ENCODE data around the gene RSPH1.

The RSPH1 gene

DNA sequence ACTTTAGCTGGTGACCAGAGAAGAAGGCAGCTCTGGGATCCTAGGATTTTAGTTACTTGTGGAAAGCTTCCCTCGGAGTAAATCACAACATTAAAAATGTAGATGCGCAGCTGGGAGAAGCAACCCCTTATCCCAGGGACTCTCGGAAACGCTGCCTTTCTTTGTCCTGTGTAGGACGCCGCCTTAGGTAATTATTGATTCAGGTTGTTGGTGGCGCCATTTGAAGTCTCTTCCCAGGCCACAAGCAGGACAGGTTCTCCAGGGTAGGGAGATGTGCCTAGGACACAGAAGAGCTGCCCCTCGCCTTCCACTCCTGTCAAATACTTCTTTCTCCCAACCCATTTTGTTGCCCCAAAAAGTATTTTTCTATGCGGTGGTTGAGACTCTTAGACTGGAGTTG, 27.9 kb upstream of the RSPH1 start:
- peaks cover 84% of the 10 kb centered on the region for H3K4me1 Mint-ChIP-seq
- peaks cover 48% of the 10 kb centered on the region for H3K36me3 Mint-ChIP-seq
- H3K9me3 Mint-ChIP-seq: no peaks in the 10 kb centered on the region
- no peak for ATAC-seq
- no peaks in the 10 kb centered on the region for H3K27me3 Mint-ChIP-seq
- H3K4me3 Mint-ChIP-seq: peak overlapping the region; percentile 70
- peak overlapping the region; percentile 99 for H3K27ac Mint-ChIP-seq

GRCh38 chr21:42523211-42523610, 27.2 kb upstream of the RSPH1 start:
- H3K4me3 Mint-ChIP-seq: no peak overlapping the region
- no peaks in the 10 kb centered on the region for H3K27me3 Mint-ChIP-seq
- peaks cover 86% of the 10 kb centered on the region for H3K4me1 Mint-ChIP-seq
- H3K9me3 Mint-ChIP-seq: no peaks in the 10 kb centered on the region
- H3K36me3 Mint-ChIP-seq: peaks cover 52% of the 10 kb centered on the region
- H3K27ac Mint-ChIP-seq: peak overlapping the region; percentile 99
- no peak for ATAC-seq

- peaks cover 86% of the 10 kb centered on the region for H3K4me1 Mint-ChIP-seq
- H3K36me3 Mint-ChIP-seq: peaks cover 56% of the 10 kb centered on the region
- no peaks in the 10 kb centered on the region for H3K27me3 Mint-ChIP-seq
- ATAC-seq: no peak
- H3K4me3 Mint-ChIP-seq: no peak overlapping the region
- H3K9me3 Mint-ChIP-seq: no peaks in the 10 kb centered on the region
- H3K27ac Mint-ChIP-seq: peak overlapping the region; percentile 99
Observed at GRCh38 chr21:42522771-42523170, 26.7 kb upstream of the RSPH1 start.

DNA sequence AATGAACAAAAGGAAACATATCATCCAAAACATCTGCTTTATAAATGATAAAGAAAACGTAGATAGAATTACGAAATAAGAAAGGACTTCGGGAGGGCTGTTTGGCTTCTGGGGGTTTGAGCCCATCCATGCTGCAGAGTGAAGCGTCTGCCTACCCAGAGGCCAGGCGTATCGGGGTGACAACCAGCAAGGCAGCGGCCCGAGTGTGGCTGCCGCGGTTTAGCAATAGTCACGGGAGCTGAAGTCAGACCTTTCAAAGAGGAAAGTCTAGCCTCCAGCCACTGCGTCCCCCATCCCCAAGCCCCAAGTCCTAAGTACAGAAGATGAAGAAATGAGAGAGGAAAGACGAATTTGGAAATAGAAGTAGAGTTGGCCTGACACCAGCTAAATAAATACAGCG, 26.2 kb upstream of the RSPH1 start:
- Mint-ChIP-seq H3K36me3 (peaks cover 58% of the 10 kb centered on the region), H3K27me3 (no peaks in the 10 kb centered on the region), H3K4me3 (no peak overlapping the region), H3K4me1 (peaks cover 84% of the 10 kb centered on the region), H3K9me3 (no peaks in the 10 kb centered on the region), H3K27ac (peak overlapping the region; percentile 99)
- no peak for ATAC-seq

DNA sequence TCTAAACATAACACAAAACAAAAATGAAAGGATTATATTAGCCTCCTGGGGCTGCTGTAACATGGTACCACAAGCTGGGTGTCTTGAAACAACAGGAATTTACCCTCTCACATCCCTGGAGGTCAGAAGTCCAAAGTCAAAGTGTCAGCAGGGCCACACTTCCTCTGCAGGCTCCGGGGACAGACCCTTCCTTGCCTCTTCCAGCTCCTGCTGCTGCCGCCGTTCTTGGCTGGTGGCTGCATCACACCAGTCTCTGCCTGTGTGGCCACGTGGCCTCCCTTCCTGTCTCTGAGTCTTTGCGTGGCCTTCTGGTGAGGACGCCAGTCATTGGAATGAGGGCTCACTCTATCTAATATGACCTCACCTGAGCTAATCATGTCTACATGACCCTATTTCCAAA, 25.8 kb upstream of the RSPH1 start:
- peaks cover 59% of the 10 kb centered on the region for H3K36me3 Mint-ChIP-seq
- peak overlapping the region; percentile 99 for H3K27ac Mint-ChIP-seq
- peaks cover 84% of the 10 kb centered on the region for H3K4me1 Mint-ChIP-seq

GRCh38 chr21:42521384-42521783, 25.4 kb upstream of the RSPH1 start:
- H3K4me1 Mint-ChIP-seq: peaks cover 84% of the 10 kb centered on the region
- no peak for ATAC-seq
- H3K27ac Mint-ChIP-seq: peak overlapping the region; percentile 99
- no peaks in the 10 kb centered on the region for H3K9me3 Mint-ChIP-seq
- peaks cover 59% of the 10 kb centered on the region for H3K36me3 Mint-ChIP-seq
- H3K27me3 Mint-ChIP-seq: no peaks in the 10 kb centered on the region
- no peak overlapping the region for H3K4me3 Mint-ChIP-seq

More for the DNA sequence above, 25.8 kb upstream of the RSPH1 start:
- Mint-ChIP-seq H3K9me3 (no peaks in the 10 kb centered on the region), H3K4me3 (no peak overlapping the region), H3K27me3 (no peaks in the 10 kb centered on the region)
- ATAC-seq: no peak

GRCh38 chr21:42520628-42521253, 24.7 kb upstream of the RSPH1 start:
- Mint-ChIP-seq H3K27me3 (no peaks in the 10 kb centered on the region), H3K27ac (no peak overlapping the region), H3K4me1 (peaks cover 82% of the 10 kb centered on the region), H3K4me3 (no peak overlapping the region), H3K9me3 (no peaks in the 10 kb centered on the region), H3K36me3 (peaks cover 61% of the 10 kb centered on the region)
- no peak for ATAC-seq

DNA sequence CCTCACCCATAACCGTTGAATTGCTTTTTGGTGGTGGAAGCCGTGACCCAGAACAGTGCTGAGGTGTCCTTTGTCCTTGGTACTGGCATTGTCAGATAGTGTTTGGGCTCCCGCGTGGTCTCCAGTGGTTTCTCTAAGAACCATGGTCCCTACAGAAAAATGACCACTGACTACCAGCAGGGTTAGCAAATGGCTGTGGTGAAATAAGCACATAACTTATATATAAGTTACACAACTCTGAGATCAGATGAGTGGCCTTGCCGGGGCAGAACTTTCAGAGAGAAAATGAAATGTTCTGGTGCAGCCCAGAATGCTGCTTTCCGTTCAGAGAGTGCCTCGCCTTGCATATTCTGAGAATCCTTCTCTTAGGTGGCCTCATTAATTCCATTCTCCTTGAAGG, 22.6 kb upstream of the RSPH1 start:
- Mint-ChIP-seq H3K27ac (no peak overlapping the region), H3K9me3 (no peaks in the 10 kb centered on the region), H3K4me1 (peaks cover 75% of the 10 kb centered on the region), H3K4me3 (no peak overlapping the region), H3K36me3 (peaks cover 56% of the 10 kb centered on the region), H3K27me3 (no peaks in the 10 kb centered on the region)
- no peak for ATAC-seq

DNA sequence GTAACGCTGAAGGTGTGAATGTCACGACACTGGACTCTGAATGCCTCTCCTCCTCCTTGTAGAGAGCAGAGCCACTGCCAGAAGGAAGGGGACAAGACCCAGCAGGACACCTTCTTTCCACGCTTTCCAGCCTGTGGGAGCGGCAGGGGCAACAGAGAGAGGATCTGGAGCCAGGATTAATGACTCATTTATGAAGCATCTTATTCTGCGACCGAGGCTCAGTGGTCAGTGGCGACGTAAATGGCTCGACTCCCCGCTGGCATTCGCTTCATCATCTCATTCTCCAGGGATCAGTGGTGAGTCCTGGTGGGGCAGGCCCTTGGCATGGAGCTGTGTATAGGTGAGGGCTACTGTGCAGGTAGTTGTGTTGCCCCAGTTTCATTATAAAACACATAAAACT, 22.2 kb upstream of the RSPH1 start:
- Mint-ChIP-seq H3K27ac (no peak overlapping the region), H3K27me3 (no peaks in the 10 kb centered on the region), H3K36me3 (peaks cover 55% of the 10 kb centered on the region), H3K9me3 (no peaks in the 10 kb centered on the region), H3K4me1 (peaks cover 72% of the 10 kb centered on the region), H3K4me3 (no peak overlapping the region)
- no peak for ATAC-seq

DNA sequence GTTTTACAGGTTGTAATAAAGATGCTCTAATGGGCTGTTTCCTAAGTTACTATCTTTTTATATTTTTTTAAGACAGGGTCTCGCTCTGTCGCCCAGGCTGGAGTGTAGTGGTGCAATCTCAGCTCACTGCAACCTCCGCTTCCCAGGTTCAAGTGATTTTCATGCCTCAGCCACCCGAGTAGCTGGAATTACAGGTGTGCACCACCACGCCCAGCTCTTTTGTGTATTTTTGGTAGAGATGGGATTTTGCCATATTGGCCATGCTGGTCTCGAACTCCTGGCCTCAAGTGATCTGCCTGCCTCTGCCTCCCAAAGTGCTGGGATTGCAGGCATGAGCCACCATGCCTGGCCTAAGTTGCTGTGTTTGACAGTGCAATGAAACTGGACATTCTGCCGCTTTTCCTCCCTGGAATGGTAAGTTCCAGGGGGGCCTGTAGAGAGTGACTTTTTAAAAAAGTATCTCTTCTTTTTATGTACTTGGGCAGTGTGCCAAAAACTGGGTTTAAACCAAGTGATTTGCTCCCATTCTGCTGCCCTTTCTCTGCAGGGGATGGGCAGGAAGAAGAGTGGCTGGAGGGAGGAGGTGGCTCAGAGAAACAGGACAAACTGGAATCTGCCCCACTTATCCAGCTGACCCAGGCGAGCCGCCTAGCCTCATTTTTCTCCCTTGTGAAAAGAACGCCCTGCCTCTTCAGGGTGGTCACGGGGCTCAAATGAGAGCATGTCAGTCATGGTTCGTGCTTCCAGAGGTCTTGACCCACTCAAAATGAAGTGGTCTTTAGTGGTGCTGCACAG, 19.9 kb upstream of the RSPH1 start:
- H3K36me3 Mint-ChIP-seq: peaks cover 37% of the 10 kb centered on the region
- H3K9me3 Mint-ChIP-seq: no peaks in the 10 kb centered on the region
- H3K27ac Mint-ChIP-seq: no peak overlapping the region
- H3K4me1 Mint-ChIP-seq: peaks cover 63% of the 10 kb centered on the region
- ATAC-seq: no peak
- H3K27me3 Mint-ChIP-seq: no peaks in the 10 kb centered on the region
- peak overlapping the region; percentile 92 for H3K4me3 Mint-ChIP-seq

DNA sequence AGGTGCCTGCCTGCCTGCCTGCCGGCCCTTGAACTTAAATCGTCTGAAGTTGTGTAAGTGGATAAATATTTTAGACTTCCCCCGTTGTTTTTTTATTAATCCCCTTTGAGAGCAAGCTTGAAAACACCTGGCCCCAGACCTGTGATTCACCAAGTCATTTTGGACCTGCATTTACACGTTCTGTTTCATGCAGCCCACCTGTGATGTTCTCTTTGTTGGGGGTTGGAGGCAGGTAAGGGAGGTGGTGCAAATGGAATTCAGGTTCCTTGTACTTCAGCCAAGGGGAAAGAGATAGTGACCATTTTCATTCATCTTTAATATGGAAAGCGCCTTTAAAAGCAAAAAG, 18.8 kb upstream of the RSPH1 start:
- Mint-ChIP-seq H3K9me3 (no peaks in the 10 kb centered on the region), H3K4me1 (peaks cover 53% of the 10 kb centered on the region), H3K36me3 (peaks cover 26% of the 10 kb centered on the region), H3K27me3 (no peaks in the 10 kb centered on the region), H3K4me3 (peak overlapping the region; percentile 92), H3K27ac (peak overlapping the region; percentile 63)
- ATAC-seq: no peak

DNA sequence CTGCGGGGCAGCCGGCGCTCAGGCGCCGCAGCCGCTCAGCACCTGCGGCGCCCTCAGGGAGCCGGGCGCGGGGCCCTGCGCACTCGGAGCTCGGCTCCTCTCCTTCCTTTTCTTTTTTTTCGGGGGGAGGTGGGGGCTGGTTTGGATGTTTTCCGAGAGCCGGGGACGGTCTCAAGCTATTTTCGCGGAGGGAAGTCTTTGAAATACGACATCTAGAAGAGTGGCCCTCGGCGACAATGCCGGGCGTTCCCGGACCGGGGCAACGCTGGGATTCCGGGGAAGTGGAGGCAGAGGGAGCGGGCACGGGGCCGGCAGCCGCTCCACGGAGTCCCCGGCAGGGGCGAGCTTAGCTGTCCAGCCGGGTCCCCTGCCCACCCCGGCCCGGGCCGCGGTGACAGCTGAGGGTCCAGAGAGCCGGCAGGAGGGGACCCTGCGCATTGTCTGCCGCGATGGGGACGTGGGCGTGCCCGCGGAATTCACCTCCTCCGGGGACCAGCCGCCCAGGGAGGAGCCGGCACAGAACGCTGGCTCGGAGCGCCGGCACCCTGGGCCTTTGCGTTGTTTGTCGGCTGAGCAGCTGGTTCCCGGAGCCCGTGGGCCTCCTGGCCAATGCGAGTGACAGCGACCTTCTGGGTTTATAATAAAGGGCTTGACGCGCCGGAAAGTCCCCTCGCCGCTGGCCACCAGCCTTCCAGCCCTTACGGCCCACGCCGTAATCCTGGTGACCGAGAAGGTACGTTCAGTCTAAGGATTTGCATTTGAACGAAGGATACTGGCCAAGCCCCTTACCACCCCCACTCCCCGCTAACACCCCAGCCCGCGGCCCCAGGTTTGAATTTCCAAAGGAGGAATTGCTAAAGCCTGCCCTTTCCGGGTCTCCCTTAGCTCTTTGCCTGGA, 18.2 kb upstream of the RSPH1 start:
- H3K4me3 Mint-ChIP-seq: peak overlapping the region; percentile 92
- no peaks in the 10 kb centered on the region for H3K9me3 Mint-ChIP-seq
- no peaks in the 10 kb centered on the region for H3K27me3 Mint-ChIP-seq
- peak; percentile 83 for ATAC-seq
- H3K27ac Mint-ChIP-seq: peak overlapping the region; percentile 63
- H3K4me1 Mint-ChIP-seq: peaks cover 50% of the 10 kb centered on the region
- H3K36me3 Mint-ChIP-seq: peaks cover 22% of the 10 kb centered on the region

DNA sequence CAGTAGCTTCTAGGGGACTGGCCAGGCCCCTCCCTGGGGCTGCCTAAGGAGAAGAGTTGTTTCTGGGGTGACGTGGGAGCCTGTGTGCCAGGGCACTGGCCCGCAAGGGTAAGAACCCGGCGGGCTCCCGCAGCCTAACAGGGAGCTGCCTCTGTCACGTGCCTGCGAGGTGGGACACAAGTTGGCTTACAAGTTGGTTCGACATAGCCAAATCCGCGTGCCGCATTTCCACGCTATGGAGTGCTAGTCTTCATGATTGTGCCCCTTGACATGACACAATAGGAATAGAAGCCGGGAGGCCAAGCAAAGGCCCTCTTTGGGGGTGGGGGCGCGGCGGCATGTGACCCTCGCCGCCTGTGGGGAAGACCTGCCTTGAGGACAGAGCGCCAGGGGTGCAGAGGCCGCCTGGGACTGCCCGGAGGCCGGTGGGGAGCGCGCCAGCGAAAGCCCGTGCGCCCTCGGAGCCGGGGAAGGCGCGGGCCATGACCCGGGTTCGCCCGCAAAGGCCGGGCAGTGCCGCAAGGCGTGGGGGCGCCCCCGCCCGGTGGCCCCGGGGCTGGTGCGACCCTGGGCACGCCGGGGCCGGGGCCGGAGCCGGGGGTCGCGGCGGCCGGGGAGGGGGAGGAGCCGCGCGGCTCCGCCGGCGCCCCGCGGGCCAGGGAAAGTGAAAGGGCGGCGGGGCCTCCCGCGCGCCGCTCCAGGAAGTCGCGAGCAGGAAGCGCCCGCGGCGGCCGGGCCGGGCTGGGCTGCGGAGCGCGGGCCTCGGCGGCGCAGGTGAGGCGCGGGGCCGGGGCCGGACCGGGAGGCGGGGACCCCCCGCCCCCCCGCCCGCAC, 17.3 kb upstream of the RSPH1 start, which contains the start of gene SLC37A1:
Gene SLC37A1, plus strand, starts transcription at position 702 of the 834 bp plus-strand sequence. CDS start 4,603 bp downstream, outside the sequence.
- Mint-ChIP-seq H3K4me1 (peaks cover 48% of the 10 kb centered on the region), H3K36me3 (peaks cover 19% of the 10 kb centered on the region), H3K27me3 (no peaks in the 10 kb centered on the region), H3K4me3 (peak within 1 kb of the TSS; percentile 92), H3K9me3 (no peaks in the 10 kb centered on the region), H3K27ac (peak within 1 kb of the TSS; percentile 63)
- ATAC-seq: peak; percentile 79

DNA sequence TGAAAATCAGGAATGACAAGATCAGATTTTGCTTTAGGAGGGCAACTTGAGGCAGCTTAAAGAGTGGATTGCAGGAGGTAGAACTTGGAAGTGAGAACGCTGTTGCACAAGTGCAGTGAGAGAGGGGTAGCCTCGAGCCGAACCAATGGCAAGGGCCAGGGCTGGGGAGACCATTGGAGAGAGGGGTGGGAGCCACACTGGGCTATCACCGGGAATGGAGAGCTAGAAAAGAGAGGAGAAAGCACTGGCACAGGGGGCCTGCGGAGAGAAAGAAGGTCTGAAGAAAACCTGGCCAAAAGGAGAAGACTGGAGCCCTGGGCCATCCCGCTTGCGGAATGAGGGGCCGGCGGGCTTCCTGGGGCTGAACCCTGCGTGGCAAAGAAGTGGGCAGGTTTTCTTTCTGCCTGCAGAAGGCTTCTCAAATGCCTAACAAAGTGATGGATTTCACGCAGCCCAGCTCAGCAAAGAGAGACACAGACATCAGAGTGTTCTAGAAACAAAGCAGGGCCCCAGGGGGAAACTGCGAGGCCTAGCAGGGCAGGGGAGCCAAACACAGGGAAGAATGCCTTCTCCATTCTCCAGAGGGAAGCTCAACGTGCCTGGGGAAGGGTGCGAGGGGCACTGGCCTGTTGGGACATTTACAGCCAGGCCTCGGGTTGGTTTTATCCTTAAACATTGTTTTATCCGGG, 16.5 kb upstream of the RSPH1 start:
- no peak for ATAC-seq
- H3K27me3 Mint-ChIP-seq: no peaks in the 10 kb centered on the region
- peaks cover 14% of the 10 kb centered on the region for H3K36me3 Mint-ChIP-seq
- peaks cover 40% of the 10 kb centered on the region for H3K4me1 Mint-ChIP-seq
- H3K9me3 Mint-ChIP-seq: no peaks in the 10 kb centered on the region
- H3K27ac Mint-ChIP-seq: peak overlapping the region; percentile 63
- H3K4me3 Mint-ChIP-seq: peak overlapping the region; percentile 72
